ENCODE data around the gene RGS7. TPM values are rescaled to one million over a fixed set of nuclear protein-coding genes. Genes with fewer than 3 reads are reported as not detected.

The RGS7 gene
- total RNA-seq (2021; fragmentation: NEBNext Ultra II Directional; extraction: Animal tissue kit (Norgen Biotek cat#: 25700)) = 2.1 and 3.0 TPM in 2 replicates
- polyA plus RNA-seq (2011; rRNA removed) = 0.88 and 1.6 TPM in 2 replicates
- polyA plus RNA-seq (2011; cell fraction: cytosol; rRNA removed) = 1.6 TPM
- polyA plus RNA-seq (2011; cell fraction: nucleus; rRNA removed) = 1.1 TPM
- polyA plus RNA-seq (2012, experiment 1 of 2) = 1.7 to 2.6 TPM (median 2.2 TPM) in 4 replicates
- 0.51 TPM for polyA plus RNA-seq (2012, experiment 2 of 2)
- 1.2 TPM for polyA plus RNA-seq (2013, experiment 1 of 2)
- 1.2 TPM for polyA plus RNA-seq (2013, experiment 2 of 2)
- 1.3 and 2.4 TPM in 2 replicates for polyA minus RNA-seq (2011; rRNA and poly(A)+ RNA removed)
- polyA minus RNA-seq (2011; cell fraction: cytosol; rRNA and poly(A)+ RNA removed) = 1.7 TPM
- 5.5 TPM for polyA minus RNA-seq (2011; cell fraction: nucleus; rRNA and poly(A)+ RNA removed)
- long read RNA-seq, experiment 1, partial matches to known transcripts = 1 of 1 reads
- long read RNA-seq, experiment 1, other reads (novel, unspliced or antisense) = 0 of 1 reads
- long read RNA-seq, experiment 2 = 0 reads

DNA sequence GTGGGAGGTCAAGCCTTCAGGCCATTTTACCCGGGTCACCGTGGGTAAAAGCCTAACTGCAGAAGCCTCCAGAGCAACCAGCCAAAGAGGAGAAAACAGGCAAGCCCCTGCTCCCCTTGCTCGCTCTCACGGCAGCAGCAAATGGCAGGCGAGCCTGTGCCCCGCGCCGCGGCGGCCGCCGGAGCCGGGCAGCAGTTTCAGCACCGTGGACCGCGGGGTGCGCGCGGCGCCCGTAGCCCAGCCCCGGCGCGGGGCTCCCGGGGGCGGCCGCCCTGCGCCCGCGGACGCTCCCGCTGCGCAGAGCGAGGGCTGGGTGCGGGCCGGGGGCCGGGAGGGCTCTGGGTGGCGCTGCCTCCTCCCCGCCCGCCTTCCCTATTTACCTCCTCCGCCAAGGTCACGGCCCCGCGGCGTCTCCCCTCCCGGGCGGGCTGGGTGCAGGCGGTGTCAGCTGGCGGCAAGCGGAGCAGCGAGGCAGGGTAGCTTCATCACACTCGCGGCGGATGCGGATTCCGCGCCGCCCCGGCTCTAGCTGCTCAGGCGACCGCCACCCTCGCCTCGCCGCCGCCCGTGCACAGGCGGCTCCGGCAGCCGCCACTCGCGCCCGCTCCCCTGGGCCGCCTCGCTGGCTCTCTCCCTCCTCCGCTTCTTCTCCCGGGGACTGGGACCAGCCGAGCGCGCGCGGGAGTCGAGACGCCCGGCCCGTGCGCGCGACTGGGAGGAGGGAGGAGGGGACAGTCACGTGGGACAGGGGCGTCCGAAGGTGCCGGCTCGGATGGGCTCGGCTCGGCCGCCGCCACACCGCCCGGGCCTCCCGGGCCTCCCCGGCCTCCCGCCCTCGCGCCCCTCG, at the start of gene RGS7:
Gene RGS7, minus strand, starts transcription at position 687 of the 847 bp plus-strand sequence.
- Histone ChIP-seq H3K4me2 (ENCODE audit: insufficient read depth in 1 of 2, low read depth in 2 of 2, low read length in 2 of 2) (peak within 1 kb of the TSS; percentile 36 to 93), H2BK12ac (ENCODE audit: low read depth, low read length) (no peak within 1 kb of the TSS), H3K79me1 (ENCODE audit: low read depth, low read length) (no peaks in the 10 kb centered on the region), H2AFZ (ENCODE audit: low read length) (peak within 1 kb of the TSS; percentile 91; the same call in 1 of the 2 replicates), H3K4ac (replicated peaks; ENCODE audit: insufficient read length, low read depth, low read length) (no peak within 1 kb of the TSS), H2BK15ac (ENCODE audit: low read length) (no peak within 1 kb of the TSS), H3K9ac (replicated peaks in 1 of 4; ENCODE audit: extremely low read depth in 1 of 4, low read depth in 3 of 4, low read length in 3 of 4) (peak within 1 kb of the TSS in 3 of 4 experiments; percentile 36 to 81 (median 59); a peak in 4 of 7 replicates), H3K27me3 (replicated peaks in 1 of 4; ENCODE audit: control insufficient read depth in 3 of 4, extremely low read depth in 1 of 4, insufficient read depth in 3 of 4, low read length in 3 of 4) (peaks cover 0 to 18% (median 9%) of the 10 kb centered on the region in 4 experiments; a peak in 3 of 7 replicates), H3K27ac (ENCODE audit: low read depth, low read length) (no peak within 1 kb of the TSS), H4K5ac (ENCODE audit: insufficient read length, low read depth, low read length) (no peak within 1 kb of the TSS), H2BK120ac (replicated peaks; ENCODE audit: low read depth, low read length) (no peak within 1 kb of the TSS), H3K79me2 (ENCODE audit: control insufficient read depth in 1 of 2, insufficient read depth in 2 of 2, low read length in 2 of 2) (no peaks in the 10 kb centered on the region), H4K20me1 (replicated peaks in 1 of 2; ENCODE audit: control insufficient read depth in 1 of 2, insufficient read depth in 2 of 2, low read length in 2 of 2) (no peaks in the 10 kb centered on the region), H3K36me3 (ENCODE audit: control insufficient read depth in 2 of 4, insufficient read depth in 4 of 4, low read length in 3 of 4) (no peaks in the 10 kb centered on the region), H2AK5ac (ENCODE audit: low read depth, low read length) (no peak within 1 kb of the TSS), H3K14ac (ENCODE audit: insufficient read length) (no peak within 1 kb of the TSS), H2BK20ac (ENCODE audit: low read length) (no peak within 1 kb of the TSS), H3K56ac (replicated peaks; ENCODE audit: insufficient read length, low read depth, low read length) (no peak within 1 kb of the TSS), H2BK5ac (ENCODE audit: low read depth, low read length) (no peak within 1 kb of the TSS), H3K9me3 (ENCODE audit: insufficient read depth in 2 of 2, low read depth in 1 of 2, low read length in 1 of 2) (no peaks in the 10 kb centered on the region), H4K91ac (replicated peaks; ENCODE audit: insufficient read length, low read length) (no peak within 1 kb of the TSS), H3K4me3 (ENCODE audit: extremely low read depth in 1 of 4, insufficient read depth in 2 of 4, low read depth in 3 of 4, low read length in 4 of 4) (peak within 1 kb of the TSS; percentile 58 to 90 (median 64)), H3K23ac (ENCODE audit: insufficient read length) (no peak within 1 kb of the TSS), H3K23me2 (ENCODE audit: low read depth, low read length) (peaks cover 10% of the 10 kb centered on the region), H3K18ac (ENCODE audit: extremely low read depth, low read length) (no peak within 1 kb of the TSS), H4K8ac (ENCODE audit: extremely low read depth, insufficient read depth, low read length) (peak within 1 kb of the TSS; percentile 77; the same call in 1 of the 2 replicates), H3K4me1 (replicated peaks in 1 of 4; ENCODE audit: control insufficient read depth in 3 of 4, insufficient read depth in 4 of 4, low read length in 3 of 4) (peaks cover 0 to 5% (median 3%) of the 10 kb centered on the region in 4 experiments; a peak in 5 of 7 replicates)
- POLR2A ChIA-PET (ENCODE audit: partially characterized antibody) = no interaction called here
- 4% methylated on average over 44 of the region's 105 CpGs; no CpG with 5 or more reads in 1 of the 2 experiments for WGBS, 2 experiments (ENCODE audit: extremely low coverage in 1 of 2, insufficient coverage in 1 of 2, insufficient read length in 1 of 2, insufficient replicate concordance in 2 of 2, low coverage in 1 of 2, low lambda C conversion rate in 2 of 2, missing lambda C conversion rate in 1 of 2)
- peak in 1 of 2 experiments; percentile 82 for DNase-seq (ENCODE audit: low read depth in 1 of 2, low spot score in 2 of 2)
- FAIRE-seq = no peak
- CTCF ChIA-PET (ENCODE audit: partially characterized antibody) = interaction anchor here (0.6 kb wide), 1 partner anchor 644 kb away, joined by 3 read pairs; no protein-coding TSS in a partner anchor
- 0 out of 4 replicates have a peak, but pooled peaks of 1 of the 2 experiments have one; percentile 88 for TF ChIP-seq SIN3A (conservative IDR thresholded peaks at IDR 0.05 in 1 of 2, IDR thresholded peaks at IDR 0.05 in 1 of 2; ENCODE audit: low read depth in 1 of 2, low read length in 2 of 2)
- no peak for TF ChIP-seq RFX5 (IDR thresholded peaks at IDR 0.05; ENCODE audit: borderline replicate concordance, low read depth, low read length)
- no peak for TF ChIP-seq KDM1A (IDR thresholded peaks at IDR 0.05; ENCODE audit: borderline replicate concordance, low read length)
- 0 out of 2 replicates have a peak, but pooled peaks have one; percentile 22 for TF ChIP-seq EGR1 (IDR thresholded peaks at IDR 0.05; ENCODE audit: borderline replicate concordance, low read depth, low read length)
- no peak for TF ChIP-seq TCF12 (IDR thresholded peaks at IDR 0.05; ENCODE audit: low read depth, low read length)
- TF ChIP-seq SP4 (IDR thresholded peaks at IDR 0.05; ENCODE audit: low read length) = no peak
- TF ChIP-seq EZH2 (IDR thresholded peaks at IDR 0.05; ENCODE audit: low read depth, low read length, severe bottlenecking) = peak; percentile 28
- no peak for TF ChIP-seq CBX8 (IDR thresholded peaks at IDR 0.05; ENCODE audit: borderline replicate concordance, low read depth, low read length)
